HG03135 (cell line): ENCODE data around the gene CYP1A2.

Experiments used
- ATAC-seq: cut with Tn5 transposase; IDR thresholded peaks from one replicate; pipeline ENCODE4 v1.9.1; 2021; ENCODE audit warnings: mild to moderate bottlenecking, moderate library complexity; ENCODE audit not compliant: unreplicated experiment

CYP1A2 gene

DNA sequence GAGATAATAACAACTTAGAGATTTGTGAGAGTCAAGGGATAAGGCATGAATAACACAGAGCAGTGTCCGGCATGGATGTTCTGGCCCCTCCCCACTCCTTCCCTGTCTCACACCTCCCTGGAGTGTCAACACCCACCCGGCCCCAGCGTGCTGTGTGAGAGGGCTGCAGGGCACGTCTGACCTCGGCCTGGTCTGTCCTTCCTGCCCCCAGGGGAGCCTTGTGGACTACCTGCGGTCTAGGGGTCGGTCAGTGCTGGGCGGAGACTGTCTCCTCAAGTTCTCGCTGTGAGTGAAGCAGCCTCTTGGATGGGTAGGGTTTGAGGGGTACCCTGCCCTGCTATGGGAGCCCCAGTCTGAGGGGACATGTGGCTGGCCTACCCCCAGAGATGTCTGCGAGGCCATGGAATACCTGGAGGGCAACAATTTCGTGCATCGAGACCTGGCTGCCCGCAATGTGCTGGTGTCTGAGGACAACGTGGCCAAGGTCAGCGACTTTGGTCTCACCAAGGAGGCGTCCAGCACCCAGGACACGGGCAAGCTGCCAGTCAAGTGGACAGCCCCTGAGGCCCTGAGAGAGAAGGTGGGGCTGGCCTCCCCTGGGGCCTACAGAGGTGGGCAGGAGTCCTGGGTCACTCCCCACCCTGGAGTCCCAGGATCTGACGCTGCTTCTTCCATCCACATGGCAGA, 52.8 kb downstream of the CYP1A2 start:
- ATAC-seq: no peak

DNA sequence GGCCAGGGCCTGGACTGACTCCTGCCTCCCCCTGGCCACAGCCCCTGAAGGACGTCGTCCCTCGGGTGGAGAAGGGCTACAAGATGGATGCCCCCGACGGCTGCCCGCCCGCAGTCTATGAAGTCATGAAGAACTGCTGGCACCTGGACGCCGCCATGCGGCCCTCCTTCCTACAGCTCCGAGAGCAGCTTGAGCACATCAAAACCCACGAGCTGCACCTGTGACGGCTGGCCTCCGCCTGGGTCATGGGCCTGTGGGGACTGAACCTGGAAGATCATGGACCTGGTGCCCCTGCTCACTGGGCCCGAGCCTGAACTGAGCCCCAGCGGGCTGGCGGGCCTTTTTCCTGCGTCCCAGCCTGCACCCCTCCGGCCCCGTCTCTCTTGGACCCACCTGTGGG, 53.6 kb downstream of the CYP1A2 start:
- ATAC-seq: no peak

DNA sequence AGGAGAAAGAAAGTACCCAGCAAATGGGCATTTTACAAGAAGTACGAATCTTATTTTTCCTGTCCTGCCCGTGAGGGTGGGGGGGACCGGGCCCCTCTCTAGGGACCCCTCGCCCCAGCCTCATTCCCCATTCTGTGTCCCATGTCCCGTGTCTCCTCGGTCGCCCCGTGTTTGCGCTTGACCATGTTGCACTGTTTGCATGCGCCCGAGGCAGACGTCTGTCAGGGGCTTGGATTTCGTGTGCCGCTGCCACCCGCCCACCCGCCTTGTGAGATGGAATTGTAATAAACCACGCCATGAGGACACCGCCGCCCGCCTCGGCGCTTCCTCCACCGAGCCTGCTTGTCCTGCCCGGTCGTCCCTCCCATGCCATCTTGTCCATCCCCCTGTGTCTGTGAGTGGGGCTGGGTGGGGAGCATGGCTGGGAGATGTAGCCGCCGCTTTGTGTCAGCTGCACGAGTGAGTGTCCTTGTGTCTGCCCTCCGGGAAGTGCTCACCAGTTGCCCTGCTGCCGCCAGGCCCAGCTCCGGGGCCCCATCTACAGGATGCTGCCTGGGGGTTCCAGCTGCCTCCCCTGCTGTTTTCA, 54.3 kb downstream of the CYP1A2 start:
- no peak for ATAC-seq

DNA sequence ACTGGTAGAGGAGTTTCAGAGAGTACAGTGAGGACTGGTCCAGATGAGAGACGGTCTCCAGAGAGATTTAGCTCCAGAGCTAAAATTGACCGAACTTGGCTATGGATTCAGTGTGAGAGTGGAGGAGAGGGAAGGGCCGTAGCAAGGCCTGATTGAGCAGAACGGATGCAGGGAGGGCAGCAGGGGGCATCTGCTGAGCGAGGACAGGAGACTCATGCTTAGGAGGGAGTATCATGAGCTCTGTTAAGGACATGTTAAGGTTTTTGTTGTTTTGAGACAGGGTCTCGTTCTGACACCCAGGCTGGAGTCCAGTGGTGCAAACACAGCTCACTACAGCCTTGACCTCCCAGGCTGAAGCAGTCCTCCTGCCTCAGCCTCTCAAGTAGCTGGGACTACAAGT, 56.3 kb downstream of the CYP1A2 start:
- no peak for ATAC-seq
